MCF 10A (cell line): Measurements from ENCODE around the gene KIF1C. TPM values are rescaled to one million over a fixed set of nuclear protein-coding genes. Genes with fewer than 3 reads are reported as not detected.

Experiments used
- Bru-seq: library from RNA; stranded (reverse); fragments of 400-500 nt; gene quantifications from one replicate; lab custom pipeline; 2021; lab: Mats Ljungman, UMichigan
- BruChase-seq, 2 experiments: library from RNA; stranded (reverse); fragments of 400-500 nt; gene quantifications; one replicate each; lab custom pipeline; 2021; lab: Mats Ljungman, UMichigan
- BruUV-seq: library from RNA; stranded (reverse); fragments of 400-500 nt; replicated peaks from 2 replicates; lab custom pipeline; 2021; lab: Mats Ljungman, UMichigan
- CTCF ChIA-PET: fragments of 300-600 bp; sonication (Branson Sonifier 250); formaldehyde crosslinking; extraction: SDS; loops from one replicate; lab custom pipeline; 2021; ENCODE audit warnings: antibody characterized with exemption, inconsistent platforms; lab: Yijun Ruan, JAX
- POLR2A ChIA-PET: fragments of 300-600, 350-650 bp; sonication (Branson Sonifier 250); formaldehyde crosslinking; extraction: SDS; loops from one replicate; lab custom pipeline; 2020; ENCODE audit warnings: antibody characterized with exemption, inconsistent platforms; lab: Yijun Ruan, JAX
- DNase-seq: peaks from one replicate; pipeline ENCODE4 v3.0.0-alpha.2; 2018; ENCODE audit not compliant: unreplicated experiment
- H3K27ac Mint-ChIP-seq: one replicate; pipeline ENCODE4 v1.8.0; 2022; ENCODE audit warnings: mild to moderate bottlenecking, low read depth, mixed read lengths; ENCODE audit not compliant: unreplicated experiment
- H3K27me3 Mint-ChIP-seq: one replicate; pipeline ENCODE4 v1.8.0; 2022; ENCODE audit warnings: mixed read lengths; ENCODE audit not compliant: insufficient read depth, unreplicated experiment
- H3K36me3 Mint-ChIP-seq: one replicate; pipeline ENCODE4 v1.8.0; 2022; ENCODE audit warnings: mild to moderate bottlenecking, moderate library complexity, mixed read lengths; ENCODE audit not compliant: insufficient read depth, unreplicated experiment
- H3K4me1 Mint-ChIP-seq: one replicate; pipeline ENCODE4 v1.8.0; 2022; ENCODE audit warnings: mixed read lengths; ENCODE audit not compliant: insufficient read depth, unreplicated experiment
- H3K4me3 Mint-ChIP-seq: one replicate; pipeline ENCODE4 v1.8.0; 2022; ENCODE audit warnings: mild to moderate bottlenecking, moderate library complexity, mixed read lengths; ENCODE audit not compliant: unreplicated experiment
- H3K9me3 Mint-ChIP-seq: one replicate; pipeline ENCODE4 v1.8.0; 2022; ENCODE audit warnings: mixed read lengths; ENCODE audit not compliant: unreplicated experiment
- intact Hi-C: fragments of 100-400 bp; cut with micrococcal nuclease; formaldehyde crosslinking; loops from 2 replicates; pipeline ENCODE4 v1.14.1; 2022
- long read RNA-seq: library from polyadenylated mRNA; stranded (forward); transcript quantifications from one replicate; pipeline ENCODE4 v2.0.0, GENCODE V29; 2022
- total RNA-seq: library from RNA; stranded (reverse); gene quantifications from 2 replicates; pipeline ENCODE4 v1.2.3, GENCODE V29; 2022
- TF ChIP-seq, protein P1 (sequence below): fragments of 200-600 bp; IDR thresholded peaks from one replicate; pipeline ENCODE4 v1.8.0; 2022; ENCODE audit warnings: antibody characterized with exemption, mild to moderate bottlenecking; ENCODE audit not compliant: unreplicated experiment

KIF1C gene
- total RNA-seq (84.8 and 100 TPM in 2 replicates), Bru-seq, nascent RNA (percentile 57 among the genes with signal in this experiment), BruChase-seq, experiment 1, labeled RNA remaining after a 6-hour chase (percentile 82 among the genes with signal in this experiment), BruChase-seq, experiment 2, labeled RNA remaining after a 2-hour chase (percentile 72 among the genes with signal in this experiment)
- long read RNA-seq, full-length matches to known transcripts, result 26 of 51 reads
- long read RNA-seq, partial matches to known transcripts, result 15 of 51 reads
- long read RNA-seq, other reads (novel, unspliced or antisense), result 10 of 51 reads

GRCh38 chr17:4997302-4998026, at the start of gene KIF1C, which contains the start of gene INCA1:
Gene KIF1C (plus strand): TSS chr17:4997950. CDS start chr17:5000247, 2,297 bp downstream.
Gene INCA1 (minus strand): TSS chr17:4997522. CDS start chr17:4994437, 3,085 bp downstream.
- Mint-ChIP-seq H3K27ac (peak within 1 kb of the TSS; percentile 86), H3K27me3 (no peaks in the 10 kb centered on the region), H3K4me3 (peak within 1 kb of the TSS; percentile 97), H3K4me1 (peaks cover 23% of the 10 kb centered on the region), H3K9me3 (no peaks in the 10 kb centered on the region), H3K36me3 (peaks cover 17% of the 10 kb centered on the region)
- TF ChIP-seq, protein P1, sequence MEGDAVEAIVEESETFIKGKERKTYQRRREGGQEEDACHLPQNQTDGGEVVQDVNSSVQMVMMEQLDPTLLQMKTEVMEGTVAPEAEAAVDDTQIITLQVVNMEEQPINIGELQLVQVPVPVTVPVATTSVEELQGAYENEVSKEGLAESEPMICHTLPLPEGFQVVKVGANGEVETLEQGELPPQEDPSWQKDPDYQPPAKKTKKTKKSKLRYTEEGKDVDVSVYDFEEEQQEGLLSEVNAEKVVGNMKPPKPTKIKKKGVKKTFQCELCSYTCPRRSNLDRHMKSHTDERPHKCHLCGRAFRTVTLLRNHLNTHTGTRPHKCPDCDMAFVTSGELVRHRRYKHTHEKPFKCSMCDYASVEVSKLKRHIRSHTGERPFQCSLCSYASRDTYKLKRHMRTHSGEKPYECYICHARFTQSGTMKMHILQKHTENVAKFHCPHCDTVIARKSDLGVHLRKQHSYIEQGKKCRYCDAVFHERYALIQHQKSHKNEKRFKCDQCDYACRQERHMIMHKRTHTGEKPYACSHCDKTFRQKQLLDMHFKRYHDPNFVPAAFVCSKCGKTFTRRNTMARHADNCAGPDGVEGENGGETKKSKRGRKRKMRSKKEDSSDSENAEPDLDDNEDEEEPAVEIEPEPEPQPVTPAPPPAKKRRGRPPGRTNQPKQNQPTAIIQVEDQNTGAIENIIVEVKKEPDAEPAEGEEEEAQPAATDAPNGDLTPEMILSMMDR, result no peak
- BruUV-seq, result no TSS peak
- intact Hi-C loops, result no loop called here
- ChIA-PET CTCF (interaction anchor here (0.7 to 1.5 kb wide), 5 partner anchors 9 to 88 kb away, joined by 3 to 5 read pairs (median 3); partner anchors contain the start of gene CAMTA2), POLR2A (interaction anchor here (0.6 to 3.1 kb wide), 12 partner anchors 9 to 414 kb away, joined by 3 to 48 read pairs (median 6); partner anchors contain the start of genes CAMTA2, PFN1, RNF167 and SLC25A11)
- peak; percentile 90 for DNase-seq

GRCh38 chr17:4948166-4948930, 49.4 kb upstream of the KIF1C start, which contains the start of gene PFN1:
Gene PFN1 (minus strand): TSS chr17:4948530. CDS start chr17:4948394, 136 bp downstream.
- H3K27me3 Mint-ChIP-seq, result no peaks in the 10 kb centered on the region
- ChIA-PET POLR2A (interaction anchor here (0.6 to 21.5 kb wide), 21 partner anchors 8 to 245 kb away, joined by 3 to 639 read pairs (median 3); partner anchors contain the start of genes CAMTA2, CHRNE, INCA1 and KIF1C), CTCF (interaction anchor here (0.6 to 1.3 kb wide), 4 partner anchors 8 to 556 kb away, joined by 3 to 4 read pairs (median 3); partner anchors contain the start of genes RNF167, SLC25A11 and SPAG7)
- H3K36me3 Mint-ChIP-seq, result peaks cover 50% of the 10 kb centered on the region
- H3K27ac Mint-ChIP-seq, result peak within 1 kb of the TSS; percentile 93
- H3K4me3 Mint-ChIP-seq, result peak within 1 kb of the TSS; percentile 74
- no peaks in the 10 kb centered on the region for H3K9me3 Mint-ChIP-seq
- no TSS peak for BruUV-seq
- peaks cover 44% of the 10 kb centered on the region for H3K4me1 Mint-ChIP-seq
- TF ChIP-seq, protein P1, result no peak
- DNase-seq, result peak; percentile 93
- intact Hi-C loops, result no loop called here

GRCh38 chr17:4948931-4949320, 48.8 kb upstream of the KIF1C start:
- ChIA-PET CTCF (interaction anchor here (1.3 kb wide), 1 partner anchor 9 kb away, joined by 3 read pairs; the partner anchor contains the start of genes RNF167 and SLC25A11), POLR2A (interaction anchor here (0.6 to 21.5 kb wide), 17 partner anchors 8 to 246 kb away, joined by 3 to 639 read pairs (median 4); partner anchors contain the start of genes CAMTA2, CHRNE, INCA1 and KIF1C)
- Mint-ChIP-seq H3K4me1 (peaks cover 42% of the 10 kb centered on the region), H3K27ac (peak overlapping the region; percentile 24), H3K9me3 (no peaks in the 10 kb centered on the region), H3K36me3 (peaks cover 45% of the 10 kb centered on the region), H3K4me3 (peak overlapping the region; percentile 74), H3K27me3 (no peaks in the 10 kb centered on the region)
- intact Hi-C loops, result loop anchor here (1.0 kb wide), 1 partner anchor 20 kb away; no protein-coding TSS in a partner anchor
- TF ChIP-seq, protein P1, result no peak
- DNase-seq, result peak; percentile 90
- no TSS peak for BruUV-seq
